GM12801 (cell line): ENCODE measurements around the gene ZYG11B.

Experiments used
- TF ChIP-seq, protein P1 (sequence below): IDR thresholded peaks from one replicate; pipeline ENCODE4 v1.5.1; 2011; ENCODE audit warnings: control low read depth; ENCODE audit not compliant: insufficient read length; ENCODE audit errors: extremely low read depth

The ZYG11B gene

GRCh38 chr1:52792036-52792435, 65.8 kb downstream of the ZYG11B start:
- TF ChIP-seq, protein P1, sequence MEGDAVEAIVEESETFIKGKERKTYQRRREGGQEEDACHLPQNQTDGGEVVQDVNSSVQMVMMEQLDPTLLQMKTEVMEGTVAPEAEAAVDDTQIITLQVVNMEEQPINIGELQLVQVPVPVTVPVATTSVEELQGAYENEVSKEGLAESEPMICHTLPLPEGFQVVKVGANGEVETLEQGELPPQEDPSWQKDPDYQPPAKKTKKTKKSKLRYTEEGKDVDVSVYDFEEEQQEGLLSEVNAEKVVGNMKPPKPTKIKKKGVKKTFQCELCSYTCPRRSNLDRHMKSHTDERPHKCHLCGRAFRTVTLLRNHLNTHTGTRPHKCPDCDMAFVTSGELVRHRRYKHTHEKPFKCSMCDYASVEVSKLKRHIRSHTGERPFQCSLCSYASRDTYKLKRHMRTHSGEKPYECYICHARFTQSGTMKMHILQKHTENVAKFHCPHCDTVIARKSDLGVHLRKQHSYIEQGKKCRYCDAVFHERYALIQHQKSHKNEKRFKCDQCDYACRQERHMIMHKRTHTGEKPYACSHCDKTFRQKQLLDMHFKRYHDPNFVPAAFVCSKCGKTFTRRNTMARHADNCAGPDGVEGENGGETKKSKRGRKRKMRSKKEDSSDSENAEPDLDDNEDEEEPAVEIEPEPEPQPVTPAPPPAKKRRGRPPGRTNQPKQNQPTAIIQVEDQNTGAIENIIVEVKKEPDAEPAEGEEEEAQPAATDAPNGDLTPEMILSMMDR: no peak

- TF ChIP-seq, protein P1: no peak
Measured at GRCh38 chr1:52795464-52795863, 69.2 kb downstream of the ZYG11B start.

- TF ChIP-seq, protein P1: no peak
Measured at GRCh38 chr1:52798331-52798730, 72.1 kb downstream of the ZYG11B start.

GRCh38 chr1:52801011-52801410, 74.8 kb downstream of the ZYG11B start:
- TF ChIP-seq, protein P1: no peak

- TF ChIP-seq, protein P1: no peak
Measured at GRCh38 chr1:52814465-52814864, 88.2 kb downstream of the ZYG11B start.

GRCh38 chr1:52825868-52826267, 99.6 kb downstream of the ZYG11B start:
- TF ChIP-seq, protein P1: no peak

GRCh38 chr1:52834798-52835197, 108.5 kb downstream of the ZYG11B start:
- TF ChIP-seq, protein P1: no peak

DNA sequence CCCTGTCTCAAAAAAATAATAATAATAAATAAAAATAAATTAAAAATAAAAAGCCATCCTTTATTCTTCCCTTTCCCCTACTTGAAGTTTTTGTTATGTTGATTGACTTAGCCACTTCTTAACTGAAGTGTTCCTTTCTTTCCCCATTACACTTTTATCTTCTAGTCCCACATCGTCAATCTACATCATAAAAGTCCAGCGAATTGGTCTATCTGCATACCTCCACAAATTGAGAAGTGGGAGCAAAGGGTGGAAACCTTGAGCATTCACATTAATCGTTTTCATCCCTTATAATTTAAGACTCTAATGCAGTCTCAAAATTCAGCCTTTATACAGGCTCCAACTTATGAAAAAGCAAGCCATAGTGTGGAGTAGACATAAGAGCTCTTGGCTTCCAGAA, 109.8 kb downstream of the ZYG11B start:
- TF ChIP-seq, protein P1: no peak
